ENCODE results near the gene NOD2. TPM values are rescaled to one million over a fixed set of nuclear protein-coding genes. Genes with fewer than 3 reads are reported as not detected.

Gene NOD2
- total RNA-seq, 1 donor from 2014 or later: 0.46 TPM

DNA sequence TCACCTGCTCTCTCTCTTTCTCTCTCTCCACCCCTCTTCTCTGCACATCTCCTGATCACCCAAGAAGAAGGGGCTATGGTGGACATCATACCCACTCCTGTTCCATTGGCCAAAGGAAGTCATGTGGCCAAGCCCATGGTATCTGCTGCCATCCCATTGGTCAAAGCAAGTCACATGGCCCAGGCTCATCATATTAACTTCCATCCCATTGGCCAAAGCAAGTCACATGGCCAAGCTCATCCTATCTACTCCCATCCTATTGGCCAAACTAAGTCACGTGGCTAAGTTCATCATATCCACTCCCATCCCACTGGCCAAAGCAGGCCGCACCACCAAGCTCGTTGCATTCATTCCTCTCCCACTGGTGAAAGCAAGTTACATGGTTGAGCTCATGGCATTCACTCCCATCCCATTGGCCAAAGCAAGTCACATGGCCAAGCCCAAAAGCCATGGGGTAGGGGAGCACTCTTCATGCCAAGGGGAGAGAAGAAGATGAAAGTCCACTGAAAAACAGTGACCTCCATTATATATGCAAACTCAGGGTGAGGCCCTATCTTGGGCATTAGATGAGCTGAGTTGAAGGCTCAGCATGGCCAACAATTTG, 41.5 kb upstream of the NOD2 start:
- DNase-seq (ENCODE audit: low read depth): no peak
- H3K27me3 ChIP-seq (ENCODE audit: control insufficient read depth, insufficient read depth, low read length): no peaks in the 10 kb centered on the region
- TF ChIP-seq, protein P1, sequence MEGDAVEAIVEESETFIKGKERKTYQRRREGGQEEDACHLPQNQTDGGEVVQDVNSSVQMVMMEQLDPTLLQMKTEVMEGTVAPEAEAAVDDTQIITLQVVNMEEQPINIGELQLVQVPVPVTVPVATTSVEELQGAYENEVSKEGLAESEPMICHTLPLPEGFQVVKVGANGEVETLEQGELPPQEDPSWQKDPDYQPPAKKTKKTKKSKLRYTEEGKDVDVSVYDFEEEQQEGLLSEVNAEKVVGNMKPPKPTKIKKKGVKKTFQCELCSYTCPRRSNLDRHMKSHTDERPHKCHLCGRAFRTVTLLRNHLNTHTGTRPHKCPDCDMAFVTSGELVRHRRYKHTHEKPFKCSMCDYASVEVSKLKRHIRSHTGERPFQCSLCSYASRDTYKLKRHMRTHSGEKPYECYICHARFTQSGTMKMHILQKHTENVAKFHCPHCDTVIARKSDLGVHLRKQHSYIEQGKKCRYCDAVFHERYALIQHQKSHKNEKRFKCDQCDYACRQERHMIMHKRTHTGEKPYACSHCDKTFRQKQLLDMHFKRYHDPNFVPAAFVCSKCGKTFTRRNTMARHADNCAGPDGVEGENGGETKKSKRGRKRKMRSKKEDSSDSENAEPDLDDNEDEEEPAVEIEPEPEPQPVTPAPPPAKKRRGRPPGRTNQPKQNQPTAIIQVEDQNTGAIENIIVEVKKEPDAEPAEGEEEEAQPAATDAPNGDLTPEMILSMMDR (IDR thresholded peaks at IDR 0.05; ENCODE audit: insufficient read depth, low read length, poor library complexity, severe bottlenecking): no peak
- no peak overlapping the region for H3K4me3 ChIP-seq (ENCODE audit: low read depth, low read length)
- H3K36me3 ChIP-seq (ENCODE audit: control insufficient read depth, insufficient read depth, low read length): no peaks in the 10 kb centered on the region

DNA sequence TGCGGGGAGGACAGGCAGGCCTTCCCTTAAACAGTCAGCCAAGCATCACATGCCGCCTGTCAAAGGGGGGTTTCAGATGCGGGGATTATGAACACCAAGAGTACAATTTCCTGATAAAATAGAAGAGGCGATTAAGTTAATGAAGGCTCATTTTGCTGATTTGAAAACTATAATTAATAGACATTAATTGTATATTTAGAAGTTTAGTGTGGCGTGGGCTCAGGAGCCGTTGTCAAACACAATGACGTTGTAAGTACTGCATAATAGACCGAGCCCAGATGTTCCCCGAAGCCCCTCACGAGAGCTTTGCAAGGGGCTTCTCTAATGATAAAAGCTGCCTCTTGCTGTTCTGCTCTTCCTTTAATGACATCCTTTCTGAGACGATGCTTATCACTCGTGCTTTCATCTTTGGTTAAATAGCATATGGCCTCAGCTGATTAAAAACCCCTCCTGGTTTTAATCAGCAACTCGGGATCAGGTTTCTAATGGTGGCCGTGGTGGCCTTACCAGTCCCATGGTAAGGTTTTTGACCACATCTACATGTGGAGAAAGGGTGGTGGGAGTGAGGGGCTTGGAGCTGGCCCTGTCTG, 40.5 kb upstream of the NOD2 start:
- Histone ChIP-seq H3K4me3 (ENCODE audit: low read depth, low read length) (no peak overlapping the region), H3K36me3 (ENCODE audit: control insufficient read depth, insufficient read depth, low read length) (no peaks in the 10 kb centered on the region), H3K27me3 (ENCODE audit: control insufficient read depth, insufficient read depth, low read length) (no peaks in the 10 kb centered on the region)
- TF ChIP-seq, protein P1 (IDR thresholded peaks at IDR 0.05; ENCODE audit: insufficient read depth, low read length, poor library complexity, severe bottlenecking): no peak
- DNase-seq (ENCODE audit: low read depth): no peak

DNA sequence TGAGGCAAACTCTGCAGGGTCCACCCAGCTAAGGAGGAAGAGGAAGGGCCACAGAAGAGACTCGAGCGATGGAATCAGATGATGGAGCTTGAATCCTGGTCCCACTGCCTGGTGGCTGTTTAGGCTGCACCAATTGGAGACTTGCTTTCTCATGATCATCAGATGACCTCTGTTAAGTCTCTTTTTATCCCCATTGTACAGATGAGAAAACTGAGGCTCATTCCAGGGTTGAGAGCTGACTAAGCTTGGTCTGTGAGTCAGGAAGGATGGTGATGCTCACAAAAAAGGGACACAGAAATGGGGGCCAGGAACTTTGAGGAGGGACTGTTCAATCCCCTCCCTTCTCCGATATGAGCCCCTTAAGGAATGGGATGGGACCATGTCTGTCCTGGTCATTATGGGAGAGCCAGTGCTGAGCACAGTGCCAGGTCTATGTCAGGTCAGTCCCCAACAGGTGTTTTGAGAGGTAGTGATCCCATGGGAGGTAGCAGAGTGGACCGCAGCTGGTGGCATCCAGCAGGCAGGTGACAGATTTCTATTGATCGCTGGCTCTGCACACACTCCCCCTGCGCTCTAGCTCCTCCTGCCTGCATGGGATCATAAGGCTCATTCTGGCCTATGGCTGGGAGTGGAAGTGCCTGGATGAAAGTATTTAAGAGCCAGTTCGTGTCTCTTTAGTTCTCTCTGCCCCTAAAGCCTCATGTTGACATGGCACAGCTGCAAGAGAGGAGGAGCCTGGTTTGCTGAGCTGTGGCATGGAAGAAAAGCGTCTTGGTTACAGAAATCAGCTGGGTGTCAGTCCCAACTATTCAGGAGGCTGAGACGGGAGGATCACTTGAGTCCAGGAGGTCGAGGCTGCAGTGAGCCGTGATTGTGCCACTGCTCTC, 39.5 kb upstream of the NOD2 start:
- H3K4me3 ChIP-seq (ENCODE audit: low read depth, low read length): no peak overlapping the region
- TF ChIP-seq, protein P1 (IDR thresholded peaks at IDR 0.05; ENCODE audit: insufficient read depth, low read length, poor library complexity, severe bottlenecking): no peak
- no peak for DNase-seq (ENCODE audit: low read depth)
- H3K27me3 ChIP-seq (ENCODE audit: control insufficient read depth, insufficient read depth, low read length): no peaks in the 10 kb centered on the region
- no peaks in the 10 kb centered on the region for H3K36me3 ChIP-seq (ENCODE audit: control insufficient read depth, insufficient read depth, low read length)

DNA sequence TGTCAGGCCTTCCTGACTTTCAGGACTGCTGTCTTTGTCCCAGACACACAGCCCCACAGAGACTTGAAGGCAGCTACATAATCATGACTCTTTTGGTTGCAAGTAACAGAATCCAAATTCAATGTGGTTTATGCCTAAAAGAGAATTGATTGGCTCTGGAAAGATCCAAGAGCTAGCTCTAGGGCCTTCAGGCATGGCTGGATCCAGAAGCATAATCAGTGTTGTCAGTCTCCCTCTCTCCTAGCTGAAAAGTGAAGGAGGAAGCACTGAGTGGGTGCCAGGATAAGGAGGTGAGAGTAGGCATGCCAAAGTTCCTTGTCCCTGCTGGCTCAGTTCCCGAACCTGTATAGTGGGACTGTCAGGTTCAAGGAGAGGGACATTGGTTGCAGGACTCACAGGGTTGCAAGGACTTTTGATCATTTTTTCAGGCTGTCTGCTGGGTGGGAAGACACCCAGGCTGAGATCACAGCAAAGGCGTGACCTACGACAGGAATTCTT, 37.8 kb upstream of the NOD2 start:
- Histone ChIP-seq H3K36me3 (ENCODE audit: control insufficient read depth, insufficient read depth, low read length) (no peaks in the 10 kb centered on the region), H3K4me3 (ENCODE audit: low read depth, low read length) (no peak overlapping the region), H3K27me3 (ENCODE audit: control insufficient read depth, insufficient read depth, low read length) (no peaks in the 10 kb centered on the region)
- no peak for DNase-seq (ENCODE audit: low read depth)
- TF ChIP-seq, protein P1 (IDR thresholded peaks at IDR 0.05; ENCODE audit: insufficient read depth, low read length, poor library complexity, severe bottlenecking): no peak

DNA sequence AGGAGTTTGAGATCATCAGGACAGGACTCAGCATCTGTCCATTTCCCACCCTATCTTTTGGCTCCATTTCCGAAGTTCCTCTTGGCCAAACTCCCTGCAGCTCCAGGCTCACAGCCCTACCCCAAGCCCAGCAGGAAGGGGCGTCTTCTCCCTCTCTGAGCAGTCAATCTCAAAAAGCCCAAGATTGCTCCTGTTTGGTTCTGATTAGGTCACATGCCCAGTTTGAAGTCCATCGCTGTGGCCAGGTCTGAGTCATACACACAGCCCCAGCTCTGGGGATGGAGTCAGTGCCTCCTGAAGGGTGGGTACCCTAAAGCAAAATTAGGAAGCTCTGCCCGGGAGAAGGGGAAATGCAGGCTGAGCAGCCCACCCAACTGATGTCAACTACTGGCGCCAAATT, 36.2 kb upstream of the NOD2 start:
- no peaks in the 10 kb centered on the region for H3K27me3 ChIP-seq (ENCODE audit: control insufficient read depth, insufficient read depth, low read length)
- no peaks in the 10 kb centered on the region for H3K36me3 ChIP-seq (ENCODE audit: control insufficient read depth, insufficient read depth, low read length)
- DNase-seq (ENCODE audit: low read depth): no peak
- no peak overlapping the region for H3K4me3 ChIP-seq (ENCODE audit: low read depth, low read length)
- TF ChIP-seq, protein P1 (IDR thresholded peaks at IDR 0.05; ENCODE audit: insufficient read depth, low read length, poor library complexity, severe bottlenecking): no peak

All from kidney epithelial cell (primary cell).